GM19452 (cell line): ENCODE data around the gene PYGO2.

Source experiments
- ATAC-seq: cut with Tn5 transposase; IDR thresholded peaks from one replicate; pipeline ENCODE4 v1.9.1; 2021; ENCODE audit not compliant: unreplicated experiment

Gene PYGO2

GRCh38 chr1:154961207-154962155, at the start of gene PYGO2:
PYGO2 (minus strand) TSS chr1:154961782; CDS start chr1:154961576, 206 bp downstream.
- ATAC-seq = peak; percentile 74

- ATAC-seq = no peak
These were observed 49.4 kb upstream of the PYGO2 start for GRCh38 chr1:155011004-155011416.

- no peak for ATAC-seq
These were observed 48.8 kb upstream of the PYGO2 start for GRCh38 chr1:155010211-155010918.

DNA sequence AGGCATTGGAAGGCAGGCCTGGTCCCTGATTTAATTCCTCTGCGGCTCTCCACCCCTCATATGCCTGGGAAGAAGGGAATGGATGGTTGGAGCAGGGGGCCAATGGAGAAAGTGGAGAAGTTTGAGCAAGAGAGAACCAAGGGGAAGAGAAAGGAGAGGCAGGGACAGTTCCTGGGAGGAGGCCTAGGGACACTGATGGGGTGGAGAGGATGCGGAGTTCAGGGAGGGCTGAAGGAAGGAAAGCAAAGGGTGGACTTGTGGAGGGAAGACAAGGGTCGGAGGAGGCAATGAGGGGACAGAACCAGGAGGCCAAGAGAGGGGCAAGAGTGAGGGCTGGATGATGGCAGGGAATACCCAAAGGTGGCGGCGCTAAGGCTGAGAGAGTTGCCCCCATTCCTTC, 48.2 kb upstream of the PYGO2 start:
- ATAC-seq = no peak

- no peak for ATAC-seq
These were observed 47.7 kb upstream of the PYGO2 start for GRCh38 chr1:155009221-155009711.

DNA sequence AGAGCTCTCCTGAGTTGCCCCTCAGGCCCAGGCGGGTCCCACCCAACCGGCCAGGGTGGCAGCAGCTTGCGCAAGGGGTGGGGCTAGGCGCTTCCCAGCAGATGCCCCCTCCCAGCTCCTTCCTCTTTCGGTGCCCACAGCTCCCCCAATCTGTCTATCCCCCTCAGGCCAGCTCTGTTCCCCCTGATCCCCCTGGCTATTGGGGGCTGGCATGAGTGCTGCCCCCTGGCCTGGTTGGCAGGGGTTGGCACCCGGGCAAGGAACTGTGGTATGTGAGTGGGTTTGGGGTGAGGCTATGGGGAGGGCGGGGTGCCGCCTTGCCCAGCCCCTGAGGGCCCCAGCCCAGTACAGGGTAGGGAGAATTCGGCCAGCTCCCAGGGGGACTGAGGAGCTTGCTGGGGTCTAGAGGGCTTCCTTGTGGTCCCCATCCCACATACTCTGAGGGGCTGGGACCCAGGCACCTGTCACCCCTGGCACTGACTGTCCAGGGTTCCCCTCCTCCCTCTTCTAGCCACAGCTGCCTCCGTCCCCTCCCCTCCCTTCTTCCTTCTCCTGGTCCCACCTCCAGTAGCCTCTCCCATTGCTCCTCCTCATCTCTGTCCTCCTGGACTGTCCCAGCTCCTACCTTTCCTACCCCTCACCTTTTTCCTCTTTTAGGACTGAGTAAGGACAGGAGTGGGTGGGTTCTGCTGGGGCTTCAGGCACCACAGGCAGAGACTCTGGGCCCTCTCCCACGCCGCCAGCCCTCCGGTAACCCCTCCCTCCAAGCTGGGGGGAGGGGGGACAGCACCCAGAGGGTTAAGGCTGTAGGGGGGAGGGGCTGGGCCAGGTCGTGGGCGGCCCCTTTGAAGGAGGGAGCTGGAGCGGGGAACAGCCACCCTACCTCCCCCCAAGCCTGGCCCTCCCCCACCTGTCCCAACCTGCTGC, 46.7 kb upstream of the PYGO2 start:
- ATAC-seq = no peak

- no peak for ATAC-seq
These were observed 45.8 kb upstream of the PYGO2 start for GRCh38 chr1:155007251-155007828.

- ATAC-seq = no peak
These were observed 45.1 kb upstream of the PYGO2 start for GRCh38 chr1:155006601-155007101.

DNA sequence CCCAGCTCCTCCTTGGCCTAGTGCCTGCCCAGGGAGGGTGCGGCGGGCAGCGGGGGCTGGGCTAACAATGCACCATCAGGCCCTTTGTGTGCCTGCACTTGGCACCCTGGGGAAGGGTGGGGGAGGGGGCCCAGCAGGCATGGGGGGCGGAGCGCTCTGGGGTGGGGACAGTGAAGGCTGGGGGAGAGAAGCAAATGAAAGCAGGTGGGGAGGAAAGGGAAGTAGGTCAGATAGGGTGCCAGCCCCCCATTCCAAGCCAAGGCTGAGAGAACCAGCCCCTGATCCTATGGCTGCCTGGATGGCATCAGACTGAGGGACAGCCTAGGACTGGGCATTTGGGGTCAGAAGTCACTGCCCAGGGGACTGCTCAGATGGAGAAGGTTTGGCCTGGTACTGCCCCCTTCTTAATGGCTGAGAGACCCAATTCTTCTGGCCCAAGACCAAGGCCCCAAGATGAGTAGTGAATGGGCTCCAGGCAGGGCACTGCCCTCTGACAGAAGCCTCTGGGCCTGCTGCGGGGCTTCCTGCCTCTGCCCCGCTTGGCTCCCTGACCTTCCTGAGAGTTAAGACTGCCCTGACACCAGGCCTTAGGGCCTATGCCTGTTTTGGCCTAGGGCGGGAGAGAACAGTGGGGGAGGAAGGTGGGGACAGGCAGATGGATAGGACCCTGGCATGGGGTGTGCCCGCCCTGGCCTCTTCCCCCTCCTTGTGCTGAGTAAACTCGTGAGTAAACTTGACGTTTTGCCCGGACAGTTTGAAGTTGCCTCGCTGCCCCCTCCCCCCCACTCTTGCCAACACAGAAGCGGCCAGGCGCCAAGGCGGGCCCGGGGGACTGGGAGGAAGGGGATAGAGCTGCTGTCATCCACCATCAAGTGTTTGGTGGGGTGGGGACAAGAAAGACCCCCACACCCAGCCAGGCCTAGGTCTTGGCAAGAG, 43.8 kb upstream of the PYGO2 start:
- no peak for ATAC-seq

DNA sequence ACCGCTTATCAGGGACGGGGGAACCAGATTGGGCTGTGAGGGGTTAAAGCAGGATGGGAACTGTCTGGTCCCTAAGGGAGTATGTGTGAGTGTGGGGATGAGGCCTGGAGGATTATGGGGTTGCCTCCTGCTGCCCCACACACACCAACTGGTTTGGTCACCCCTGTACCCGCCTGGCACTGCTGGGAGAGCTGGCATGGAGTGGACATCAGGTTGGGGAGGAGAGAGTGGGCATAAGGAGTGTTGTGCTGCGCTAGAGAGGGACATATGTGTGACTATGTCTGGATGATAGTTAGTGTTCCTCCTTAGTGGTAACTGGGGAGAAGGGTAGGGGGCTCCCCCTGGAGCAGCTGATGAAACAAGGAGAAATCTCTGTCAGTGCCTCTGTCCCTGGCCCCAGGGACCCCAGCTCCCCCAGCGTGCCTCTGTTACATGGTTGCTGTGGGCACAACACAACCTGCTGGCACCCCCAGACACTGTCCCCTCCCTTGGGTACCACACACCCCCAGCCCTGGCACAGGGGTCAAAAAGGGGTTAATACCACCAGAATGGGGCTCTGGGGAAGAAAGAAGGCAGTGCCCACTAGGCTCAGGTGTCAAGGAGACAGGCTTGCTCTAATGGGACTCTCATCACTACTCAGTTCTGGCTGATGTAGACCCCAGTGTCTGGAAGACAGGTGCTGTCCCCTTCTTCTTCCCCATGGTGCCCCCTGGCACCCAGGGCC, 42.9 kb upstream of the PYGO2 start:
- no peak for ATAC-seq

DNA sequence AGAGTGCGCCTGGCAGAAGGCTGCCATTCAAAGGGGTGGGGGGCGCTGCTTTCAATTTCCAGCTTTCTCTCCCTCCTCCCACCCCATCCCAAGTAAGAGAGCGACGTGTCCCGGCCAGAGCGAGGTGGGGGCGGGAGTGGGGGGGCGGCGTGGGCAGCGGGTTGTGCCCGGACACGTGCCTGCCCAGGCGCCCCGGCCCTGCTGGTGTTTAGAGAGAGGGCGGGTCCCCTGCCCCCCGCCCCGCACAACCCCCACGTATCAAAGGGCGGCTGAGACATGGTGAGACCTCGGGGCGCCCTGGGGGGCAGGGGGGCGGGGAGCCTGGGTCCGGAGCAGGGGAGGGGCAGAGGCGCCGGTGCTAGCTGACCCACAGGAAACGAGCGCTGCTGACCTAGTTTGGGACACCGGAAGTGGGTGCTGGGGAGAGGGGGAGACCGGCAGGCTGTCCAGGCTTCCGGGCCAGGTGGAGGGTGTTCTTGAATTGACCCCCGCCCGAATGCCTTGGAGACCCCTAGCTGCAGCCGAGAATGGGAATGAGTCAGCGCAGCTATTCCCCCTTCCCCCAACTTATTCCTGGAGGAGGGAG, 42.3 kb upstream of the PYGO2 start:
- ATAC-seq = no peak

GRCh38 chr1:155003227-155003765, 41.7 kb upstream of the PYGO2 start:
- no peak for ATAC-seq

GRCh38 chr1:155002464-155003226, 41.1 kb upstream of the PYGO2 start, which contains the start of gene ZBTB7B:
ZBTB7B (plus strand) TSS chr1:155002802; CDS start chr1:155014661, 11,859 bp downstream.
- no peak for ATAC-seq

GRCh38 chr1:155001675-155002463, 40.3 kb upstream of the PYGO2 start:
- ATAC-seq = peak; percentile 52

GRCh38 chr1:155001425-155001674, 39.8 kb upstream of the PYGO2 start:
- no peak for ATAC-seq

DNA sequence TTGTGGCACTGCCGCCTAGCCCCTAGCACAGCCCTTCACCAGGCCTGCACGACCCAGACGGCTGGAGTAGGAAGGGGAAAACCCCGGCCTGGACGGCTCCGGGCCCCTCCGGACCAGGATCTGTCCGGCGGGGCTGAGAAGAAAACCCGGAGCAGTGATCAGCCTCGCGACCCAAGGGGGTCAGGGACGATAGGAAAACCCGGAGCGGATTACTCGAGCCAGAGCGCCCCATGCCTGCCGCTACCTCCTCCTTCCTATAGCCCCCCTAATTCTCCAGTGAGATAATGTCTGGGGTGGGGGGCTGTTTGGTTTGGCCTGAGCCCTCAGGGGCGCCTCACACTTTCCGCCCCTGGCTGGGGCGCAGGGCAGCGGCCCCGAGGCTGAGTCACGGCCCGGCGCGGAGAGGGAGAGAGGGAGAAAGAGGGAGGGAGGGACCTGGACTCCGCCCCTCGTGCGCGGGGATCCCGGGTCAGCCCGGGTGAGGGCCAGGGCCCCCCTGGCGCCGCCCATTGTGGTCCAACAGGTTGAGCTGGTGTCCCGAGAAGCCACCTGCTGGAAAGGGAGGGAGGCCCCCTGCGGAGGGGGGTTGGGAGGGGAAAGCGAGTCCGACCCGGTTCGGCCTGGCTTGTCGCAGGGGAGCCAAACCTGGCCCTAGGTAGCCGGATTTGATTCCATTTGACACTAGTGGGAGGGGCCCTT, 39.3 kb upstream of the PYGO2 start:
- ATAC-seq = peak; percentile 47
